Activated B cell treated with CpG ODN at 0.5 μM for 24 hours (primary cell): ENCODE measurements around the gene DNAJB11. TPM values are rescaled to one million over a fixed set of nuclear protein-coding genes. Genes with fewer than 3 reads are reported as not detected.
A peak's percentile ranks its signal among the peaks of the same experiment; 100 is the strongest.

Experiments
- ATAC-seq: fragments of 200-7000 bp; cut with Tn5 transposase; one replicate; pipeline ENCODE4 v1.10.0; 2021; ENCODE audit warnings: low read depth, mild to moderate bottlenecking, moderate library complexity
- CTCF ChIA-PET: fragments of 350-600 bp; sonication (Branson Sonifier 250); formaldehyde crosslinking; loops from one replicate; lab custom pipeline; 2021; ENCODE audit warnings: antibody characterized with exemption; lab: Charles Lee
- POLR2A ChIA-PET: fragments of 350-600 bp; sonication (Branson Sonifier 250); formaldehyde crosslinking; loops from one replicate; lab custom pipeline; 2021; ENCODE audit warnings: antibody characterized with exemption; lab: Charles Lee
- DNase-seq: peaks from one replicate; pipeline ENCODE4 v3.0.0; 2022
- H3K27ac Mint-ChIP-seq: one replicate; pipeline ENCODE4 v1.8.0; 2020; ENCODE audit warnings: mixed read lengths
- H3K27me3 Mint-ChIP-seq: one replicate; pipeline ENCODE4 v1.8.0; 2021; ENCODE audit warnings: mixed read lengths
- H3K36me3 Mint-ChIP-seq: one replicate; pipeline ENCODE4 v1.8.0; 2021; ENCODE audit warnings: low read depth, mixed read lengths
- H3K4me1 Mint-ChIP-seq: one replicate; pipeline ENCODE4 v1.8.0; 2021; ENCODE audit warnings: mixed read lengths
- H3K4me3 Mint-ChIP-seq: one replicate; pipeline ENCODE4 v1.8.0; 2020; ENCODE audit warnings: mild to moderate bottlenecking, mixed read lengths
- H3K9me3 Mint-ChIP-seq: one replicate; pipeline ENCODE4 v1.8.0; 2020; ENCODE audit warnings: mixed read lengths
- intact Hi-C: fragments of 100-400 bp; cut with micrococcal nuclease; formaldehyde crosslinking; loops from one replicate; pipeline ENCODE4 v1.15.1; 2024
- total RNA-seq: library from RNA; stranded (reverse); gene quantifications from 2 replicates; pipeline ENCODE4 v1.2.3, GENCODE V29; 2022
- TF ChIP-seq, protein P1 (sequence below): fragments of 200-600 bp; IDR thresholded peaks from one replicate; pipeline ENCODE4 v1.8.0; 2022; ENCODE audit warnings: antibody characterized with exemption, mild to moderate bottlenecking

The DNAJB11 gene
- 51.3 and 52.5 TPM in 2 replicates for total RNA-seq

- TF ChIP-seq, protein P1, sequence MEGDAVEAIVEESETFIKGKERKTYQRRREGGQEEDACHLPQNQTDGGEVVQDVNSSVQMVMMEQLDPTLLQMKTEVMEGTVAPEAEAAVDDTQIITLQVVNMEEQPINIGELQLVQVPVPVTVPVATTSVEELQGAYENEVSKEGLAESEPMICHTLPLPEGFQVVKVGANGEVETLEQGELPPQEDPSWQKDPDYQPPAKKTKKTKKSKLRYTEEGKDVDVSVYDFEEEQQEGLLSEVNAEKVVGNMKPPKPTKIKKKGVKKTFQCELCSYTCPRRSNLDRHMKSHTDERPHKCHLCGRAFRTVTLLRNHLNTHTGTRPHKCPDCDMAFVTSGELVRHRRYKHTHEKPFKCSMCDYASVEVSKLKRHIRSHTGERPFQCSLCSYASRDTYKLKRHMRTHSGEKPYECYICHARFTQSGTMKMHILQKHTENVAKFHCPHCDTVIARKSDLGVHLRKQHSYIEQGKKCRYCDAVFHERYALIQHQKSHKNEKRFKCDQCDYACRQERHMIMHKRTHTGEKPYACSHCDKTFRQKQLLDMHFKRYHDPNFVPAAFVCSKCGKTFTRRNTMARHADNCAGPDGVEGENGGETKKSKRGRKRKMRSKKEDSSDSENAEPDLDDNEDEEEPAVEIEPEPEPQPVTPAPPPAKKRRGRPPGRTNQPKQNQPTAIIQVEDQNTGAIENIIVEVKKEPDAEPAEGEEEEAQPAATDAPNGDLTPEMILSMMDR: no peak
- DNase-seq (peak; percentile 91), ATAC-seq (peak; percentile 82)
- peak within 1 kb of the TSS; percentile 97 for H3K27ac Mint-ChIP-seq
- intact Hi-C loops: loop anchor here (1.0 to 2.0 kb wide), 6 partner anchors 36 to 568 kb away; partner anchors contain the start of genes EIF4A2 and RPL39L
- H3K9me3 Mint-ChIP-seq: no peaks in the 10 kb centered on the region
- POLR2A ChIA-PET: interaction anchor here (0.6 to 6.1 kb wide), 21 partner anchors 9 to 1888 kb away, joined by 3 to 66 read pairs (median 5); partner anchors contain the start of genes DGKG, EIF4A2, SENP2 and TRA2B
- H3K36me3 Mint-ChIP-seq: peaks cover 47% of the 10 kb centered on the region
- H3K4me1 Mint-ChIP-seq: peaks cover 56% of the 10 kb centered on the region
- H3K4me3 Mint-ChIP-seq: peak within 1 kb of the TSS; percentile 94
- CTCF ChIA-PET: interaction anchor here (0.9 to 1.6 kb wide), 7 partner anchors 30 to 632 kb away, joined by 3 to 6 read pairs (median 4); partner anchors contain the start of gene TRA2B
- no peaks in the 10 kb centered on the region for H3K27me3 Mint-ChIP-seq
Measured at GRCh38 chr3:186570096-186570940, at the start of gene DNAJB11. Gene DNAJB11, plus strand, starts transcription at chr3:186570720. Its CDS starts 178 bp downstream, at chr3:186570898.

DNA sequence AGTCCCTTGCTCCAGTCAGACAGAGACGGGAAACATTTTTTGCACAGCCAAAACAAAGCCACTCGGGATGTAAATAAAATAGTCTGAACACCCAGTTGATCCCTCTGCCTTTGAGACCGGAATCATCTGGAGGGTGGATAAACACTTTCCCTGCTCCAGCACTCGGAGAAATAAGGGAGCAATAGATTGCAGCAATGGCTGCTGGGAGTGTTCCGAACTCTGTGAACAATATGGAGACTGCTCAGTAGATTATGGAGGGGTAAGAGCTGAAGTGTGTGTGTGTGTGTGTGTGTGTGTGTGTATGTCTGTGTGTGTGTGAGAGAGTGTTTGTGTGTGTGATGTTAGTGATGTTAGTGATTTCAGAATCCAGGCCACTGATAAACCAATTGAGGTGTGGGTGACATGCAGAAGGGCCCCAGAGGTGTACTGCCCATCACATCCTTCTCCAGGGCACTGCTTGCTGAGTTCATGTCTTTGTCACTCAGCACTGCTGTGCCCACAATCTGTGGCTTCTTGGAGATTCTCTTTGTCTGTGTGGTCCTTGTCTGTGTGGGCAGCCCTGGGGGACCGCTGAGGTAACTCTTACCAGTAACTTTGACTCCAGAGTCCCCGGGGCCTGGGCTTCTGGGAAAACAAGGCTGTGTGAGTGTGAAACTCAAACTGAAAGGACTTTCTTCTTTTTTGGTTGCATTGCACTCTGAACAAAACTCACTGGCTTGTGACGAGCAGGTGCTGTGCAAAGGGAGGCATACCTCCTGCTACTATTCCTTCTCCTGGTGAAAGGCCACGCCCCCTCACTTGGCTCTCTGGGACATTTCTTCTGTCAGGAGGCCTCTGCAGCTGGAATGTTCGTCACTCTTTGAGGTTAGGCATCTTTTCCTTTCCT, 49.3 kb upstream of the DNAJB11 start:
- ChIA-PET POLR2A (interaction anchor here (0.5 to 6.5 kb wide), 3 partner anchors 13 to 213 kb away, joined by 3 to 50 read pairs (median 6); no protein-coding TSS in a partner anchor), CTCF (interaction anchor here (1.0 kb wide), 1 partner anchor 8 kb away, joined by 4 read pairs; no protein-coding TSS in a partner anchor)
- H3K27me3 Mint-ChIP-seq: peaks cover 2% of the 10 kb centered on the region
- TF ChIP-seq, protein P1: no peak
- H3K9me3 Mint-ChIP-seq: no peaks in the 10 kb centered on the region
- DNase-seq (peak; percentile 33), ATAC-seq (peak; percentile 33)
- H3K4me3 Mint-ChIP-seq: peak overlapping the region; percentile 41
- H3K27ac Mint-ChIP-seq: peak overlapping the region; percentile 87
- intact Hi-C loops: no loop called here
- H3K4me1 Mint-ChIP-seq: peaks cover 76% of the 10 kb centered on the region
- no peaks in the 10 kb centered on the region for H3K36me3 Mint-ChIP-seq

GRCh38 chr3:186523022-186523421, 47.5 kb upstream of the DNAJB11 start:
- intact Hi-C loops: no loop called here
- Mint-ChIP-seq H3K4me1 (peaks cover 87% of the 10 kb centered on the region), H3K9me3 (no peaks in the 10 kb centered on the region), H3K36me3 (no peaks in the 10 kb centered on the region), H3K27me3 (no peaks in the 10 kb centered on the region), H3K27ac (peak overlapping the region; percentile 50), H3K4me3 (no peak overlapping the region)
- TF ChIP-seq, protein P1: no peak
- DNase-seq (no peak), ATAC-seq (no peak)
- ChIA-PET CTCF (no interaction called here), POLR2A (interaction anchor here (1.3 kb wide), 1 partner anchor 10 kb away, joined by 4 read pairs; no protein-coding TSS in a partner anchor)

GRCh38 chr3:186523434-186523833, 47.1 kb upstream of the DNAJB11 start:
- TF ChIP-seq, protein P1: no peak
- no peaks in the 10 kb centered on the region for H3K27me3 Mint-ChIP-seq
- intact Hi-C loops: no loop called here
- no peak for ATAC-seq
- no peaks in the 10 kb centered on the region for H3K9me3 Mint-ChIP-seq
- no peak overlapping the region for H3K27ac Mint-ChIP-seq
- H3K4me1 Mint-ChIP-seq: peaks cover 87% of the 10 kb centered on the region
- ChIA-PET CTCF (no interaction called here), POLR2A (interaction anchor here (1.3 kb wide), 1 partner anchor 9 kb away, joined by 4 read pairs; no protein-coding TSS in a partner anchor)
- no peak overlapping the region for H3K4me3 Mint-ChIP-seq
- no peaks in the 10 kb centered on the region for H3K36me3 Mint-ChIP-seq
- DNase-seq: no peak
